A172 (cell line): ENCODE data around the gene IFT122. TPM values are rescaled to one million over a fixed set of nuclear protein-coding genes. Genes with fewer than 3 reads are reported as not detected.

Experiments
- total RNA-seq: library from RNA; depleted of rRNA; stranded (reverse); fragments of >200 nt; shearing (Covaris generic); gene quantifications from 2 replicates; pipeline ENCODE4 v1.2.3, GENCODE V29; 2014; rRNA removed

IFT122 gene
- total RNA-seq, 1 experiment from 2014 or later: 22.3 TPM

Other genes starting within 250 kb of the IFT122 start
- 296 and 315 TPM in 2 replicates for gene COPG1, start 190.6 kb upstream of the IFT122 start, total RNA-seq
- 97.1 and 121 TPM in 2 replicates for gene HMCES, start 161.4 kb upstream of the IFT122 start, total RNA-seq
- gene EFCAB12, start 11.6 kb upstream of the IFT122 start, total RNA-seq: 0.05 and 0.10 TPM in 2 replicates
- 63.0 and 63.3 TPM in 2 replicates for gene MBD4, start 276 bp upstream of the IFT122 start, total RNA-seq
- gene RHO, start 88.4 kb downstream of the IFT122 start, total RNA-seq: not detected in 2 replicates
- gene H1-8, start 103.0 kb downstream of the IFT122 start, total RNA-seq: not detected in 2 replicates
- 210 and 219 TPM in 2 replicates for gene PLXND1, start 166.5 kb downstream of the IFT122 start, total RNA-seq